ENCODE measurements around the gene SSH2.

- TF ChIP-seq CTCF (conservative IDR thresholded peaks at IDR 0.05 in 1 of 2, IDR thresholded peaks at IDR 0.05 in 1 of 2; ENCODE audit: extremely low read depth in 1 of 2, insufficient read depth in 1 of 2, low read depth in 1 of 2, low read length in 2 of 2) (no peak), EZH2 (IDR thresholded peaks at IDR 0.05; ENCODE audit: borderline replicate concordance, low read length) (no peak)
Observed at GRCh38 chr17:29607557-29608195, 322.4 kb downstream of the SSH2 start.

Data from mammary epithelial cell (primary cell).